Right lobe of liver (tissue), 6 donors: Measurements from ENCODE around the gene ABHD6. TPM values are rescaled to one million over a fixed set of nuclear protein-coding genes. Genes with fewer than 3 reads are reported as not detected.
"Not testable (repeated sequence)": the region's sequence is repeated elsewhere in the genome, so short reads cannot be mapped to it uniquely, and the experiment has no call there.

ENCODE experiments used
- ATAC-seq, 4 donors: fragments of 200-7000 bp; cut with Tn5 transposase; one replicate each; pipeline ENCODE4 v1.9.1; 2020; ENCODE audit warnings: mild to moderate bottlenecking in 4 of 4, moderate library complexity in 4 of 4
- DNase-seq, 3 donors: peaks; one replicate each; pipeline ENCODE4 v3.0.0-alpha.2; 2020
- H3K27ac ChIP-seq, 3 donors: fragments of 200-600 bp; one replicate each; pipeline ENCODE4 v1.8.0; 2022
- H3K27me3 ChIP-seq, 2 donors: fragments of 200-600 bp; one replicate each; pipeline ENCODE4 v1.8.0; 2022
- H3K36me3 ChIP-seq, 4 donors: fragments of 200-600 bp; sonication (generic) in 1 of 4; one replicate each; pipeline versions ENCODE4 v1.5.1 to v1.8.0; 2017 to 2022; ENCODE audit warnings: control low read depth in 1 of 4
- H3K4me1 ChIP-seq, 4 donors: fragments of 200-600 bp; sonication (generic) in 1 of 4; one replicate each; pipeline versions ENCODE4 v1.5.1 to v1.8.0; 2017 to 2022; ENCODE audit warnings: control low read depth in 1 of 4
- H3K4me3 ChIP-seq, 3 donors: fragments of 200-600 bp; one replicate each; pipeline ENCODE4 v1.8.0; 2022
- H3K9me3 ChIP-seq, 4 donors: fragments of 200-600 bp; sonication (generic) in 1 of 4; one replicate each; pipeline versions ENCODE4 v1.5.1 to v1.8.0; 2017 to 2022; ENCODE audit warnings: control low read depth in 1 of 4
- CTCF ChIP-seq, 4 donors: fragments of 200-600 bp in 3 of 4; fragments of 450-650 bp in 1 of 4; IDR thresholded peaks; one replicate each; pipeline versions ENCODE4 v1.5.1 to v1.8.0; 2016 to 2022; ENCODE audit warnings: antibody characterized with exemption in 4 of 4, mild to moderate bottlenecking in 2 of 4
- POLR2A ChIP-seq: fragments of 450-650 bp; IDR thresholded peaks from one replicate; pipeline ENCODE4 v1.6.1; 2017; ENCODE audit warnings: antibody characterized with exemption, mild to moderate bottlenecking
- WGBS: methylation state at CpG from one replicate; pipeline ENCODE4 v1.1.6; 2018; ENCODE audit warnings: low coverage, low lambda C conversion rate; ENCODE audit not compliant: insufficient coverage; ENCODE audit errors: missing lambda C conversion rate; 5-methylcytosine and 5-hydroxymethylcytosine counted together
- intact Hi-C, 2 donors: fragments of 100-400 bp; cut with DNase I; formaldehyde crosslinking; loops; one replicate each; pipeline versions ENCODE4 v1.11.2 to v1.14.1; 2022
- total RNA-seq, 6 experiments: library from RNA; depleted of rRNA in 2 of 6; stranded (reverse); fragments of >200 nt in 2 of 6; fragmentation: NEBNext Ultra II Directional in 3 of 6; extraction: Animal tissue kit (Norgen Biotek cat#: 25700) in 3 of 6; gene quantifications; one replicate each; pipeline versions ENCODE4 v1.1.0 to v1.2.4, GENCODE V29; 2016 to 2023
- donor health status: DM: no; HTN: yes; CAD: no.
- donor health status: DM: no; HTN: no; CAD: no.
- donor health status: DM: no; HTN: no; CAD: no.
- donor health status: DM: no; HTN: yes; CAD: no.
- donor health status: DM: no; HTN: yes; CAD: no.

ABHD6 gene
- total RNA-seq, 6 experiments from 2014 or later = 24.6 to 64.3 (median 52.6) TPM

GRCh38 chr3:58200121-58200709 lies 37.4 kb upstream of the ABHD6 start:
- no peak for TF ChIP-seq POLR2A
- intact Hi-C loops = no loop called here
- no peaks in the 10 kb centered on the region for H3K4me1 ChIP-seq
- no peak overlapping the region for H3K4me3 ChIP-seq
- H3K36me3 ChIP-seq = no peaks in the 10 kb centered on the region
- H3K27ac ChIP-seq = peak overlapping the region; percentile 0 to 22 (median 0)
- H3K9me3 ChIP-seq = no peaks in the 10 kb centered on the region
- no peaks in the 10 kb centered on the region for H3K27me3 ChIP-seq
- DNase-seq = no peak
- ATAC-seq = no peak

- Histone ChIP-seq H3K4me1 (peaks cover 0 to 4% (median 2%) of the 10 kb centered on the region in 4 donors), H3K27me3 (no peaks in the 10 kb centered on the region), H3K27ac (peak overlapping the region; percentile 0 to 22 (median 15)), H3K36me3 (no peaks in the 10 kb centered on the region), H3K9me3 (no peaks in the 10 kb centered on the region), H3K4me3 (no peak overlapping the region)
- TF ChIP-seq POLR2A (no peak), CTCF (IDR thresholded peaks at IDR 0.05) (no peak)
- ATAC-seq (peak; percentile 40 to 72 (median 50)), DNase-seq (no peak)
- 24% methylated on average over 4 of the region's 11 CpGs for WGBS
- intact Hi-C loops = no loop called here
Measured at GRCh38 chr3:58200846-58201355, 36.7 kb upstream of the ABHD6 start.

GRCh38 chr3:58201451-58201850 lies 36.1 kb upstream of the ABHD6 start:
- intact Hi-C loops = not testable (repeated sequence)

GRCh38 chr3:58202917-58203360 lies 34.7 kb upstream of the ABHD6 start:
- no peak for DNase-seq
- no peak overlapping the region for H3K27ac ChIP-seq
- intact Hi-C loops = no loop called here
- H3K4me1 ChIP-seq = peaks cover 0 to 17% (median 6%) of the 10 kb centered on the region in 4 donors
- no peaks in the 10 kb centered on the region for H3K27me3 ChIP-seq
- H3K36me3 ChIP-seq = no peaks in the 10 kb centered on the region
- H3K9me3 ChIP-seq = no peaks in the 10 kb centered on the region
- whole genome bisulfite sequencing = 75% methylated on average over 2 of the region's 9 CpGs
- TF ChIP-seq POLR2A (no peak), CTCF (IDR thresholded peaks at IDR 0.05) (no peak)
- no peak for ATAC-seq
- no peak overlapping the region for H3K4me3 ChIP-seq

More at GRCh38 chr3:58201451-58201850, 36.1 kb upstream of the ABHD6 start:
- H3K4me3 ChIP-seq, H3K4me1 ChIP-seq, DNase-seq, H3K9me3 ChIP-seq, H3K27me3 ChIP-seq, H3K36me3 ChIP-seq: not testable (repeated sequence)
- ATAC-seq = peak in 1 of 4 donors; percentile 4
- peak overlapping the region in 1 of 3 donors; percentile 15 for H3K27ac ChIP-seq
- 22% methylated on average over 3 of the region's 3 CpGs for WGBS

GRCh38 chr3:58203541-58203940 lies 34.1 kb upstream of the ABHD6 start:
- no peaks in the 10 kb centered on the region for H3K27me3 ChIP-seq
- peaks cover 0 to 17% (median 6%) of the 10 kb centered on the region in 4 donors for H3K4me1 ChIP-seq
- TF ChIP-seq CTCF (IDR thresholded peaks at IDR 0.05) = no peak
- no peak for TF ChIP-seq POLR2A
- DNase-seq (no peak), ATAC-seq (no peak)
- no peaks in the 10 kb centered on the region for H3K36me3 ChIP-seq
- no peak overlapping the region for H3K27ac ChIP-seq
- no peak overlapping the region for H3K4me3 ChIP-seq
- intact Hi-C loops = no loop called here
- H3K9me3 ChIP-seq = no peaks in the 10 kb centered on the region
- 96% methylated on average over 4 of the region's 4 CpGs for WGBS
